ENCODE measurements around the gene ZNF317. TPM values are rescaled to one million over a fixed set of nuclear protein-coding genes. Genes with fewer than 3 reads are reported as not detected.
A peak's percentile ranks its signal among the peaks of the same experiment; 100 is the strongest.

ZNF317 gene
- total and polyA plus RNA-seq, 2 of the 13 experiments (the other 11 are each of a cell fraction or from before 2014, with no cell fraction given) = 14.0 to 27.9 TPM

- TF ChIP-seq, protein P1, sequence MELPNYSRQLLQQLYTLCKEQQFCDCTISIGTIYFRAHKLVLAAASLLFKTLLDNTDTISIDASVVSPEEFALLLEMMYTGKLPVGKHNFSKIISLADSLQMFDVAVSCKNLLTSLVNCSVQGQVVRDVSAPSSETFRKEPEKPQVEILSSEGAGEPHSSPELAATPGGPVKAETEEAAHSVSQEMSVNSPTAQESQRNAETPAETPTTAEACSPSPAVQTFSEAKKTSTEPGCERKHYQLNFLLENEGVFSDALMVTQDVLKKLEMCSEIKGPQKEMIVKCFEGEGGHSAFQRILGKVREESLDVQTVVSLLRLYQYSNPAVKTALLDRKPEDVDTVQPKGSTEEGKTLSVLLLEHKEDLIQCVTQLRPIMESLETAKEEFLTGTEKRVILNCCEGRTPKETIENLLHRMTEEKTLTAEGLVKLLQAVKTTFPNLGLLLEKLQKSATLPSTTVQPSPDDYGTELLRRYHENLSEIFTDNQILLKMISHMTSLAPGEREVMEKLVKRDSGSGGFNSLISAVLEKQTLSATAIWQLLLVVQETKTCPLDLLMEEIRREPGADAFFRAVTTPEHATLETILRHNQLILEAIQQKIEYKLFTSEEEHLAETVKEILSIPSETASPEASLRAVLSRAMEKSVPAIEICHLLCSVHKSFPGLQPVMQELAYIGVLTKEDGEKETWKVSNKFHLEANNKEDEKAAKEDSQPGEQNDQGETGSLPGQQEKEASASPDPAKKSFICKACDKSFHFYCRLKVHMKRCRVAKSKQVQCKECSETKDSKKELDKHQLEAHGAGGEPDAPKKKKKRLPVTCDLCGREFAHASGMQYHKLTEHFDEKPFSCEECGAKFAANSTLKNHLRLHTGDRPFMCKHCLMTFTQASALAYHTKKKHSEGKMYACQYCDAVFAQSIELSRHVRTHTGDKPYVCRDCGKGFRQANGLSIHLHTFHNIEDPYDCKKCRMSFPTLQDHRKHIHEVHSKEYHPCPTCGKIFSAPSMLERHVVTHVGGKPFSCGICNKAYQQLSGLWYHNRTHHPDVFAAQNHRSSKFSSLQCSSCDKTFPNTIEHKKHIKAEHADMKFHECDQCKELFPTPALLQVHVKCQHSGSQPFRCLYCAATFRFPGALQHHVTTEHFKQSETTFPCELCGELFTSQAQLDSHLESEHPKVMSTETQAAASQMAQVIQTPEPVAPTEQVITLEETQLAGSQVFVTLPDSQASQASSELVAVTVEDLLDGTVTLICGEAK (IDR thresholded peaks at IDR 0.05) = no peak
- TF ChIP-seq, protein P1 (CRISPR knock-in tag; IDR thresholded peaks at IDR 0.05) = 0 out of 2 replicates have a peak, but pooled peaks have one; percentile 23
- TF ChIP-seq ZBTB20 (CRISPR knock-in tag; IDR thresholded peaks at IDR 0.05; ENCODE audit: borderline replicate concordance, low read depth) = peak; percentile 70; the same call in 1 of the 2 replicates
- TF ChIP-seq, protein P2, sequence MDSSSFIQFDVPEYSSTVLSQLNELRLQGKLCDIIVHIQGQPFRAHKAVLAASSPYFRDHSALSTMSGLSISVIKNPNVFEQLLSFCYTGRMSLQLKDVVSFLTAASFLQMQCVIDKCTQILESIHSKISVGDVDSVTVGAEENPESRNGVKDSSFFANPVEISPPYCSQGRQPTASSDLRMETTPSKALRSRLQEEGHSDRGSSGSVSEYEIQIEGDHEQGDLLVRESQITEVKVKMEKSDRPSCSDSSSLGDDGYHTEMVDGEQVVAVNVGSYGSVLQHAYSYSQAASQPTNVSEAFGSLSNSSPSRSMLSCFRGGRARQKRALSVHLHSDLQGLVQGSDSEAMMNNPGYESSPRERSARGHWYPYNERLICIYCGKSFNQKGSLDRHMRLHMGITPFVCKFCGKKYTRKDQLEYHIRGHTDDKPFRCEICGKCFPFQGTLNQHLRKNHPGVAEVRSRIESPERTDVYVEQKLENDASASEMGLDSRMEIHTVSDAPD (CRISPR knock-in tag; IDR thresholded peaks at IDR 0.05) = no peak
- TF ChIP-seq, protein P3, sequence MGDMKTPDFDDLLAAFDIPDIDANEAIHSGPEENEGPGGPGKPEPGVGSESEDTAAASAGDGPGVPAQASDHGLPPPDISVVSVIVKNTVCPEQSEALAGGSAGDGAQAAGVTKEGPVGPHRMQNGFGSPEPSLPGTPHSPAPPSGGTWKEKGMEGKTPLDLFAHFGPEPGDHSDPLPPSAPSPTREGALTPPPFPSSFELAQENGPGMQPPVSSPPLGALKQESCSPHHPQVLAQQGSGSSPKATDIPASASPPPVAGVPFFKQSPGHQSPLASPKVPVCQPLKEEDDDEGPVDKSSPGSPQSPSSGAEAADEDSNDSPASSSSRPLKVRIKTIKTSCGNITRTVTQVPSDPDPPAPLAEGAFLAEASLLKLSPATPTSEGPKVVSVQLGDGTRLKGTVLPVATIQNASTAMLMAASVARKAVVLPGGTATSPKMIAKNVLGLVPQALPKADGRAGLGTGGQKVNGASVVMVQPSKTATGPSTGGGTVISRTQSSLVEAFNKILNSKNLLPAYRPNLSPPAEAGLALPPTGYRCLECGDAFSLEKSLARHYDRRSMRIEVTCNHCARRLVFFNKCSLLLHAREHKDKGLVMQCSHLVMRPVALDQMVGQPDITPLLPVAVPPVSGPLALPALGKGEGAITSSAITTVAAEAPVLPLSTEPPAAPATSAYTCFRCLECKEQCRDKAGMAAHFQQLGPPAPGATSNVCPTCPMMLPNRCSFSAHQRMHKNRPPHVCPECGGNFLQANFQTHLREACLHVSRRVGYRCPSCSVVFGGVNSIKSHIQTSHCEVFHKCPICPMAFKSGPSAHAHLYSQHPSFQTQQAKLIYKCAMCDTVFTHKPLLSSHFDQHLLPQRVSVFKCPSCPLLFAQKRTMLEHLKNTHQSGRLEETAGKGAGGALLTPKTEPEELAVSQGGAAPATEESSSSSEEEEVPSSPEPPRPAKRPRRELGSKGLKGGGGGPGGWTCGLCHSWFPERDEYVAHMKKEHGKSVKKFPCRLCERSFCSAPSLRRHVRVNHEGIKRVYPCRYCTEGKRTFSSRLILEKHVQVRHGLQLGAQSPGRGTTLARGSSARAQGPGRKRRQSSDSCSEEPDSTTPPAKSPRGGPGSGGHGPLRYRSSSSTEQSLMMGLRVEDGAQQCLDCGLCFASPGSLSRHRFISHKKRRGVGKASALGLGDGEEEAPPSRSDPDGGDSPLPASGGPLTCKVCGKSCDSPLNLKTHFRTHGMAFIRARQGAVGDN (CRISPR knock-in tag; IDR thresholded peaks at IDR 0.05) = peak; percentile 85
- 0 out of 2 replicates have a peak, but pooled peaks have one; percentile 64 for TF ChIP-seq ZNF333 (CRISPR knock-in tag; IDR thresholded peaks at IDR 0.05; ENCODE audit: borderline replicate concordance)
- 0 out of 2 replicates have a peak, but pooled peaks have one; percentile 43 for TF ChIP-seq ZNF235 (CRISPR knock-in tag; IDR thresholded peaks at IDR 0.05; ENCODE audit: borderline replicate concordance)
- TF ChIP-seq HDAC1 (CRISPR knock-in tag; IDR thresholded peaks at IDR 0.05) = peak; percentile 60; the same call in 1 of the 2 replicates
- peak; percentile 40 for TF ChIP-seq ARNTL (CRISPR knock-in tag; IDR thresholded peaks at IDR 0.05)
- TF ChIP-seq SOX6 (IDR thresholded peaks at IDR 0.05) = no peak
- peak; percentile 67 for TF ChIP-seq SOX6 (CRISPR knock-in tag; IDR thresholded peaks at IDR 0.05)
Observed at GRCh38 chr19:9140159-9140874, at the start of gene ZNF317 (continued).

All from HepG2 (cell line).